ENCODE data around the gene SNX17.

GRCh38 chr2:27363933-27364332, 6.5 kb upstream of the SNX17 start:
- TF ChIP-seq, protein P1, sequence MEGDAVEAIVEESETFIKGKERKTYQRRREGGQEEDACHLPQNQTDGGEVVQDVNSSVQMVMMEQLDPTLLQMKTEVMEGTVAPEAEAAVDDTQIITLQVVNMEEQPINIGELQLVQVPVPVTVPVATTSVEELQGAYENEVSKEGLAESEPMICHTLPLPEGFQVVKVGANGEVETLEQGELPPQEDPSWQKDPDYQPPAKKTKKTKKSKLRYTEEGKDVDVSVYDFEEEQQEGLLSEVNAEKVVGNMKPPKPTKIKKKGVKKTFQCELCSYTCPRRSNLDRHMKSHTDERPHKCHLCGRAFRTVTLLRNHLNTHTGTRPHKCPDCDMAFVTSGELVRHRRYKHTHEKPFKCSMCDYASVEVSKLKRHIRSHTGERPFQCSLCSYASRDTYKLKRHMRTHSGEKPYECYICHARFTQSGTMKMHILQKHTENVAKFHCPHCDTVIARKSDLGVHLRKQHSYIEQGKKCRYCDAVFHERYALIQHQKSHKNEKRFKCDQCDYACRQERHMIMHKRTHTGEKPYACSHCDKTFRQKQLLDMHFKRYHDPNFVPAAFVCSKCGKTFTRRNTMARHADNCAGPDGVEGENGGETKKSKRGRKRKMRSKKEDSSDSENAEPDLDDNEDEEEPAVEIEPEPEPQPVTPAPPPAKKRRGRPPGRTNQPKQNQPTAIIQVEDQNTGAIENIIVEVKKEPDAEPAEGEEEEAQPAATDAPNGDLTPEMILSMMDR (IDR thresholded peaks at IDR 0.05) = no peak
- no peak for TF ChIP-seq POLR2A (IDR thresholded peaks at IDR 0.05)
